Measurements from ENCODE around the gene SMIM35. TPM values are rescaled to one million over a fixed set of nuclear protein-coding genes. Genes with fewer than 3 reads are reported as not detected.

Gene SMIM35
- not detected in 2 replicates for total RNA-seq

- no peak for DNase-seq
Measured at GRCh38 chr11:118086913-118087768, at the start of gene SMIM35. TSS of gene SMIM35 (minus strand) at chr11:118086963. CDS start at chr11:118086757, 206 bp downstream.

GRCh38 chr11:118136341-118136740 lies 49.6 kb upstream of the SMIM35 start:
- DNase-seq = no peak

DNA sequence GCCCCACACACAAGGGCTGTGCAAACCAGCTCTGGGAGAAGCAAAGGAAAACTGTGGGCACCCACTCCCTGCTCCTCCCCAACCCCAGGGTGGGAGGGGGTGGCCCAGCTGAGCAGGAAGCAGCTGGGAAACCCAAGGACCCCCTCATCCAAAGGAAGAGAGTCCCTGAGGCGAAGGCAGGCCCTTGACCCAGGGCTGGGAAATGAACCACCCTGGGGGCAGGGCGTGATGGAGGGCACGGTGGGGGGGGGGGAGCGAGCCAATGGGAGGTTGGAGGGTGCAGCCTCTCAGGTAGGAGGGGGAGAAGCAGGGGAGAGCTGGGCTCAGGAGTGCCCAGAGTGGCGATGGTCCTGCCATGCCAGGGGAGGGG lies 49.0 kb upstream of the SMIM35 start:
- DNase-seq = no peak

- no peak for DNase-seq
Measured at GRCh38 chr11:118135051-118135795, 48.5 kb upstream of the SMIM35 start.

DNA sequence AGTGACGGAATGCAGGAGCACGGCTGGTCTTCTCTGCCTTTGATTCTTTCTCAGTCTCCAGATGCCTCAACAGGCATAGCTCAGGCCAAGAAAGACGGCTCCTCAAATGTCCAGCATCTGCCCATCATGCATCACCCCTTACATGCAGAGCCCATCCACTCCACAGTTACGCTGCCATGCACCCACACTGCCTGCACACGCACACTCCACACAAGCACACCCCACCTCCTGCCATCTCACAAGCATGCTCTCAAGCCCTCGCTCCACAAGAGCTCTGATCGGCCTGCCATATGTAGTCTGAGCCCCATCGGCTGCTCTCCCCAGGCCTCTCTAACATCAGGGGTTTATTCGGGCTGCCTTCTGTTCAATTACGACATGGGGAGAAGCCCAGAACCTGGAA lies 47.1 kb upstream of the SMIM35 start:
- no peak for DNase-seq

GRCh38 chr11:118132385-118133151 lies 45.8 kb upstream of the SMIM35 start:
- DNase-seq = no peak

DNA sequence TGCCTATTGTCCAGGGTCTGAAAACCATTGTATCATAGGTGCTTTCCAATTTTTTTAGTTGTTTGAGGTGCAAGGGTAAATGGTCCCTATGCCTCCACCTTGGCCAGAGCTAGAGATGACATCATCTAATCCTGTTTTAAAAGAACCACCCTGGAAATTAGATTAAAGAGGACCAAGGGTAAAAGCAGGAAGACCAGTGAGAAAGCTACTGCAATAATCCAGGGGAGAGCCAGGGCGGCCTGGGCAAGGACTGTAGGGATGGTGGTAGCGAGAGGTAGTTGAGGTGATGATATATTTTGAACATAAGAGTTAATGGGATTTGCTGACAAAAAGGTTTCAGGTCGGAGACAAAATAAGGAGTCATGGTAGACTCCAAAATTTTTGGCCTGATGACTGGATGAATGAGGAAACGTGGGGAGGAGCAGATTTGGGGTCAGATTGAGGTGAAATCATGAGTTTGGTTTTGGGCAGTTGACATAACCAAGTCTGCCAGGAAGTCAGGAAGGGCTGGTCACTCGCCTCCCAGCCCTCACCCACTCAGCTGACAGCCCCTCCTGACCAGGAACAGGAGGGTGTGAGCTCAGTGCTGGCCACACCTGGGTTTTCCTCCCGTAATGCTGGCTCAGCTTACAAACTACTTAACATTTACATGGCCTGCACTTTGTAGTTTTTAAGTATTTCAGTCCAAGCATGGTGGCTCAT lies 42.9 kb upstream of the SMIM35 start:
- DNase-seq = no peak

DNA sequence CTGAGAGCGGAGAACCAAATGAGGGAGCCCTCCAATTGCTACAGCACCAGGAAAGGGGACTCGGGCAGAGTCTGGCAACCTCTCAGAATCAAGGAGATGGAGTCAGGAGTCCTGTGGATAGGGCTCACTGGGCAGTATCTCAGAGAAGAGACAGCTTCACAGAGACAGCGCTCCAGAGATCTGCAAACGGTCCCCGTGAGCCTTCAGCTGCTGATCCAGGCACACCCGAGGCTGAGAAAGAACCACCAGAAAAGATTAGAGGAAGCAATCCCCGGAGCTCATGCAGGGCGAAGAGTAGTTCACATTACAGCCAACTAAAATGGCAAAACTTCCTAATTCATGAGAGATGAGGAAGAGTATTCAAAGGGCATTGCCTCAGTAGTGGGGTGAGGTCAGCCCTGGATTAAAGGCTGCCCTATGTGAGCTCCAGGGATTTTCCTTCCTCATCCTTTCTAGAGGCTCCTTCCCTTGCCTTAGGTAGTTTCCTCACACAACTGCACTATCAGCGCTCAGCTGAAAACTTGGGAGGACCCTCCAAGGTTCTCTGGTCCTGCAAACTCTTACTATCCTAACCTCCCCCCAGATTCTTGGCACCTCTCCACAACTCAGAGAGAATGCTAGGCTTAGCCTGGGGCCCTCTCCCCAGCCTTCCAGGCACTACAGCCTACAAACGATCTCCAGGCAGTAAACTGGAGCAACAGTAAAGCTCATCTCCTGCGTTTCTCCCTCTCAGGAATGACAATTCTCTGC lies 42.1 kb upstream of the SMIM35 start:
- DNase-seq = no peak

- DNase-seq = no peak
Measured at GRCh38 chr11:118128310-118128709, 41.5 kb upstream of the SMIM35 start.

- no peak for DNase-seq
Measured at GRCh38 chr11:118126082-118126838, 39.5 kb upstream of the SMIM35 start.

- DNase-seq = no peak
Measured at GRCh38 chr11:118124929-118125535, 38.3 kb upstream of the SMIM35 start.

- DNase-seq = no peak
Measured at GRCh38 chr11:118120793-118121192, 34.0 kb upstream of the SMIM35 start.

- DNase-seq = no peak
Measured at GRCh38 chr11:118117790-118118601, 31.2 kb upstream of the SMIM35 start.

GRCh38 chr11:118115048-118115447 lies 28.3 kb upstream of the SMIM35 start:
- no peak for DNase-seq

DNA sequence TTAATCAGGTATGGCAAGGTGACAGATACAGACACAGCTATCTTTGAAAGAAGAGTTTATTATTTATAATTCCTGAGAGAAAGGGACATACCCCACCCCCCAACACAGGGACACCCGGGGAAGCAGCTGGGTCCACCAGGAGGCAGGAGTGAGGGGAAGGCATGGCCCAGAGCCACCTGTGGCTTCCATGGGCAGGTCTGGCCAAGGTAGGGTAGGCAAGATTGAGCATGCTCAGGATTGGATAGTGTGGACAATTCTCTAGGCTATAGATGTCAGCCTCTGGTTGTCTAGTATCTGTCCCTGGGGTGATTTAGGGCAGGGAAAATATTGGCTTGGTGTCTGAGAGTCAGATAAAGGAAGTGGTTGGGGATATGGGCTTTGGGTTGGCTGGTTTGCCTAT lies 27.5 kb upstream of the SMIM35 start:
- DNase-seq = no peak

- no peak for DNase-seq
Measured at GRCh38 chr11:118112711-118113430, 26.1 kb upstream of the SMIM35 start.

- DNase-seq = no peak
Measured at GRCh38 chr11:118111744-118112035, 24.9 kb upstream of the SMIM35 start.

DNA sequence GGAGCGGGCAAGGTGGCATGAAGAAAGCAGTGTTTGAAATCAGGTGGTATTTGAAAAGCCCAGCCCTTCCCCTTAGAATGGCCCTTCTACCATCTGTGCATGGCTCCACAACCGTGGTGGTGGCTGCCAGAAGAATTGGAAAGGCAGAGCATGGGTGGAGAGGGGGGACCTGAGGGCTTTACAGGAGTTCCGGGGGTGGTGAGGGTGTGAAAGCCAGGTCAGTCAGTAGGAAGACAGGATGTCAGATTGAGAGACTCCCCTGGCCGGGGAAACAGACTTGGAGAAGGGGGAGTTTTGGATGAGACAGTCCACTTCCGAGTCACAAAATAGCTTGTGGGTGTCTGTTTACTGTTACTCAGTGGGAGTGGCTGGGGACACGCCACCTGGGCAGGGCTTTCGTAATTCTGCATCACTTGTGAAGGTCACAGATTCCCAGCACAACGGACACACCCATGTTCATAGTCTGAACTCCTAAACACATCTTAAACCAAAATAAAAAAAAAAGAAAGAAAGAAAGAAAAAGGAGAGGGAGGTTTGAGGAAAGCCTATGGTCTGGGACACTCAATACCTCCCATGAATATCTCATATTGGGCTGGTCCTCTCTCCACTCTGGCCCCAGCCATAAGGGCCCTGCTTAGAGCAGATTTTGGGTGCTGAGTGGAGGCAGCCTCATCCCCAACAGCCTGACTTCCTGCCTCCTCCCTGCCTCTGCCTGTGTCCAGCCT lies 24.4 kb upstream of the SMIM35 start:
- DNase-seq = no peak

GRCh38 chr11:118109231-118109630 lies 22.5 kb upstream of the SMIM35 start:
- DNase-seq = no peak
